GM23248 (cell line): ENCODE results near the gene TRIM64C. TPM values are rescaled to one million over a fixed set of nuclear protein-coding genes. Genes with fewer than 3 reads are reported as not detected.
"Not testable (repeated sequence)": the region's sequence is repeated elsewhere in the genome, so short reads cannot be mapped to it uniquely, and the experiment has no call there.

Source experiments
- DNase-seq: peaks from one replicate; pipeline ENCODE4 v3.0.0-alpha.2; 2015
- H2AFZ ChIP-seq: fragments of 200-600 bp; sonication (generic); 2 replicates; pipeline ENCODE4 v1.6.1; 2016; ENCODE audit warnings: antibody characterized with exemption
- H3F3A ChIP-seq: fragments of 200-600 bp; sonication (generic); 2 replicates; pipeline ENCODE4 v1.6.1; 2016; ENCODE audit warnings: mild to moderate bottlenecking, antibody characterized with exemption, mixed run types; ENCODE audit not compliant: insufficient read depth
- H3K27ac ChIP-seq: fragments of 200-600 bp; sonication (generic); 2 replicates; pipeline ENCODE4 v1.5.1; 2016; ENCODE audit warnings: mild to moderate bottlenecking
- H3K27me3 ChIP-seq: fragments of 200-600 bp; sonication (generic); replicated peaks from 2 replicates; pipeline ENCODE4 v1.6.1; 2016; ENCODE audit warnings: mild to moderate bottlenecking; ENCODE audit not compliant: insufficient read depth
- H3K36me3 ChIP-seq: fragments of 200-600 bp; sonication (generic); 2 replicates; pipeline ENCODE4 v1.6.1; 2016; ENCODE audit warnings: low read depth, mild to moderate bottlenecking
- H3K4me1 ChIP-seq: fragments of 200-600 bp; sonication (generic); 2 replicates; pipeline ENCODE4 v1.6.1; 2016; ENCODE audit warnings: mild to moderate bottlenecking; ENCODE audit not compliant: insufficient read depth
- H3K4me2 ChIP-seq: fragments of 200-600 bp; sonication (generic); one replicate; pipeline ENCODE4 v1.6.1; 2016; ENCODE audit warnings: mild to moderate bottlenecking; ENCODE audit not compliant: unreplicated experiment
- H3K4me3 ChIP-seq: fragments of 200-600 bp; sonication (generic); 2 replicates; pipeline ENCODE4 v1.5.1; 2016; ENCODE audit warnings: mild to moderate bottlenecking
- H3K79me2 ChIP-seq: fragments of 200-600 bp; sonication (generic); 2 replicates; pipeline ENCODE4 v1.6.1; 2016; ENCODE audit warnings: mild to moderate bottlenecking; ENCODE audit not compliant: insufficient read depth
- H3K9ac ChIP-seq: fragments of 200-600 bp; sonication (generic); 2 replicates; pipeline ENCODE4 v1.6.1; 2016; ENCODE audit warnings: mild to moderate bottlenecking
- H3K9me2 ChIP-seq: fragments of 200-600 bp; sonication (generic); 2 replicates; pipeline ENCODE4 v1.6.1; 2016; ENCODE audit warnings: mixed run types, mild to moderate bottlenecking, moderate library complexity; ENCODE audit not compliant: insufficient read depth
- H3K9me3 ChIP-seq: fragments of 200-600 bp; sonication (generic); one replicate; pipeline ENCODE4 v1.6.1; 2017; ENCODE audit warnings: low read depth
- H4K20me1 ChIP-seq: fragments of 200-600 bp; sonication (generic); 2 replicates; pipeline ENCODE4 v1.6.0; 2016; ENCODE audit not compliant: insufficient read depth
- WGBS, 2 experiments: methylation state at CpG; one replicate each; pipeline ENCODE4 v1.1.6; 2015 to 2017; ENCODE audit warnings: low lambda C conversion rate in 2 of 2, low coverage in 1 of 2; ENCODE audit errors: missing lambda C conversion rate in 2 of 2; 5-methylcytosine and 5-hydroxymethylcytosine counted together
- in situ Hi-C: fragments of 300-500 bp; cut with MboI; formaldehyde crosslinking; loops from 2 replicates; pipeline ENCODE4 v1.15.0; 2020
- polyA plus RNA-seq: library from polyadenylated mRNA; unstranded; fragments of >200 nt; fragmentation: Nextera tagmentation; extraction: Ambion mirVana; gene quantifications from 2 replicates; pipeline ENCODE4 v1.2.1, GENCODE V29; 2016
- total RNA-seq: library from RNA; depleted of rRNA; stranded (reverse); fragments of >200 nt; shearing (Covaris generic); gene quantifications from 2 replicates; pipeline ENCODE4 v1.2.3, GENCODE V29; 2014; rRNA removed

The TRIM64C gene, protein sequence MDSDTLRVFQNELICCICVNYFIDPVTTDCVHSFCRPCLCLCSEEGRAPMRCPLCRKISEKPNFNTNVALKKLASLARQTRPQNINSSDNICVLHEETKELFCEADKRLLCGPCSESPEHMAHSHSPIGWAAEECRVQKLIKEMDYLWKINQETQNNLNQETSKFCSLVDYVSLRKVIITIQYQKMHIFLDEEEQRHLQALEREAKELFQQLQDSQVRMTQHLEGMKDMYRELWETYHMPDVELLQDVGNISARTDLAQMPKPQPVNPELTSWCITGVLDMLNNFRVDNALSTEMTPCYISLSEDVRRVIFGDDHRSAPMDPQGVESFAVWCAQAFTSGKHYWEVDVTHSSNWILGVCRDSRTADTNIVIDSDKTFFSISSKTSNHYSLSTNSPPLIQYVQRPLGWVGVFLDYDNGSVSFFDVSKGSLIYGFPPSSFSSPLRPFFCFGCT
- not detected in 2 replicates for total RNA-seq
- polyA plus RNA-seq = not detected in 2 replicates

DNA sequence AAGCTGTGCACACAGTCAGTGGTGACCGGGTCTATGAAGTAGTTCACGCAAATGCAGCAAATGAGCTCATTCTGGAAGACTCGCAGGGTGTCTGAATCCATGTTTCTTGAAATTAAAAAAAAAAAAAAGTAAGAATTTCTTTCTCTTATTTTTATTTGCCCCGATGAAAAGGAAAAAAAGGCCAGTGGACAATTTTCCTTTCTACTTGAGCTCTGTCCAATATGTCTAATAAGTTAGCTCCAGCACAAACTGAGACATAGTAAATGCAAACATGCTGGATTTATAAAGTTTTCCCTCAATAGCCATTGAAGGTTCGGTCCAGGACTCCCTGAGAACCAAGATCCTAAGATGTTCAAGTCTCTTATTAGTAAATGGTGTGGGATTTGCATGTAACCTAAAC lies at the start of gene TRIM64C:
Gene TRIM64C (minus strand): TSS at position 101 of the 400 bp plus-strand sequence. CDS start 0 bp downstream, at position 101.
- H4K20me1 ChIP-seq, H3K27ac ChIP-seq, H3K9me2 ChIP-seq, H3K9ac ChIP-seq, H2AFZ ChIP-seq, H3K9me3 ChIP-seq, H3K4me3 ChIP-seq, H3F3A ChIP-seq, in situ Hi-C loops, H3K27me3 ChIP-seq, H3K79me2 ChIP-seq, DNase-seq, H3K4me2 ChIP-seq, H3K4me1 ChIP-seq, H3K36me3 ChIP-seq: not testable (repeated sequence)
- 35 to 37% methylated on average over 5 of the region's 5 CpGs for WGBS, 2 experiments

DNA sequence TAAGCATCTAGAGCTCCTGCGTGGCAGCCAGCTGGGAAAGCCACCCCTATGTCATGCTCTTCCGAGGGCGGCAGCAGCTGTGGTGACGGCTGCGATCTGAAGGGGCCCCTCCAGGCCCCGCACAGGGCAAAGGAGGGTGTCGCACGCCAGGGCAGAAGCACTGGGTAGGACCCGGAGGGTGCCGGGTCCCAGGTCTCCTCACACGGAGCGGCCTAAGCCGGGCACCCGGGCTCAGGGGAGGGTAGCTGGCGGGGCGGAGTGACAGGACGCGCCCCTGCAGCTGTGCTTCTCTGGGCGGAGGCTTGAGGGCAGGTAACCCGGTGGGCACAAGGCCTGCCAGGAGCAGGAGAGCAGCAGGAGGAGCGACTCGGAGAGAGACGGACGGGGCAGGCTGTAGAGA lies 43.4 kb upstream of the TRIM64C start:
- H3F3A ChIP-seq, H3K4me1 ChIP-seq, H3K79me2 ChIP-seq, H3K4me3 ChIP-seq, in situ Hi-C loops, H3K36me3 ChIP-seq, H2AFZ ChIP-seq, DNase-seq, H3K9ac ChIP-seq, H4K20me1 ChIP-seq, H3K27me3 ChIP-seq, H3K9me2 ChIP-seq, H3K4me2 ChIP-seq, H3K9me3 ChIP-seq, H3K27ac ChIP-seq: not testable (repeated sequence)
- WGBS, 2 experiments = 64 to 65% methylated on average over 23 to 24 of the region's 24 CpGs

- DNase-seq, H3K4me1 ChIP-seq, H3K9ac ChIP-seq, H3K27me3 ChIP-seq, H3K9me2 ChIP-seq, H3K27ac ChIP-seq, H3K4me2 ChIP-seq, H2AFZ ChIP-seq, H3K4me3 ChIP-seq, H4K20me1 ChIP-seq, H3K9me3 ChIP-seq, H3F3A ChIP-seq, H3K79me2 ChIP-seq, H3K36me3 ChIP-seq, in situ Hi-C loops: not testable (repeated sequence)
- 4 to 11% methylated on average over 5 of the region's 5 CpGs for WGBS, 2 experiments
Measured at GRCh38 chr11:49069897-49070296, 11.0 kb upstream of the TRIM64C start.

DNA sequence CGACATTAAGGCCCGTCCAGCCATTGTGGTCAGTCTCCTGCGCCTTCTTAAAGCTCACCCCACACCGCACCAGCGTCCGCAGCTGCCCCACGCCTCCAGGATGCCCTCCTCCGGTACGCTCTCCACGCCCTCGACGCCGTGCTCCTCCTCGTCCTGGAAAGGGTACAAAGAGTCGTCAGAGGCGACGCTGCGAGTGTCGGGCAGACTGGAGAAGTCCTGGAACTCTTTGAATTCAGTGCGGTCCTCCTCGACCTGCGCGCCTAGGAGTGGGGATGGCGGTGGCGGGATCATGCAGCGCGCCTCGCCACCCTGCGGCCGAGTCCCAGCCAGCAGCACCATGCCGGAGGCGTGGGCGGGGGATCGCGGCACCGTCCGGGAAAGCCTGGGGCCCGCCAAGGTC lies 9.1 kb downstream of the TRIM64C start:
- WGBS, 2 experiments = 35 to 53% methylated on average over 17 to 36 of the region's 38 CpGs
- H3K9me2 ChIP-seq = not testable (repeated sequence)

GRCh38 chr11:49048229-49048628 lies 10.7 kb downstream of the TRIM64C start:
- H3K27me3 ChIP-seq, H3K4me1 ChIP-seq, H3K79me2 ChIP-seq, H3K4me3 ChIP-seq, H3K4me2 ChIP-seq, H3K9me2 ChIP-seq, H3K9me3 ChIP-seq, H3F3A ChIP-seq, H3K36me3 ChIP-seq, H3K27ac ChIP-seq, H4K20me1 ChIP-seq, H3K9ac ChIP-seq, DNase-seq, H2AFZ ChIP-seq, in situ Hi-C loops: not testable (repeated sequence)
- WGBS, 2 experiments = 49 to 61% methylated on average over 12 to 20 of the region's 28 CpGs

More for the DNA sequence above, 9.1 kb downstream of the TRIM64C start:
- H3K27me3 ChIP-seq, H3K9me3 ChIP-seq, H3K79me2 ChIP-seq, H3K9ac ChIP-seq, DNase-seq, H3K4me3 ChIP-seq, H2AFZ ChIP-seq, H3F3A ChIP-seq, in situ Hi-C loops, H3K4me2 ChIP-seq, H4K20me1 ChIP-seq, H3K4me1 ChIP-seq, H3K27ac ChIP-seq, H3K36me3 ChIP-seq: not testable (repeated sequence)

DNA sequence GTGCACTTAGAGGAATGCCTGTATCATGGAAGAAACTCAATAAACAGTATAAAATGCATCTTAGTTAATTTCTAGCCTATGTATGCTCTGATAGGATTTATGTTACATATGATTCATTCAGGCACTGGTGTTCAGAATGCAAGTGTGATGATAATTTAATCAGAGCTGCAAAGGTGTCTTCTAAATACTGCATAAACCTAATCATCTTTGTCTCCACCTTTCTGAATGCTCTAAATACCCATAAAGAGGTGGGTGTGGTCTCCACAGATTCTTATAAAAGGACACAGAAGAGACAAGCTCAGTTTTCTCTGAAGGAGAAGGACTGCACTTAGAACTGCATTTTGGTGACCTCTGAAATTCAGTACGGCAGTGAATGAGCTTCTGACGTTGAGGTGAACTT lies 30.4 kb downstream of the TRIM64C start, which contains the start of gene TRIM49B:
Gene TRIM49B (plus strand): TSS at position 301 of the 400 bp plus-strand sequence. CDS start 2,777 bp downstream, outside the sequence.
- H3K4me3 ChIP-seq, H2AFZ ChIP-seq, H3K27ac ChIP-seq, H3K36me3 ChIP-seq, H4K20me1 ChIP-seq, H3K9me3 ChIP-seq, H3K79me2 ChIP-seq, in situ Hi-C loops, H3K27me3 ChIP-seq, H3K4me1 ChIP-seq, H3F3A ChIP-seq, H3K4me2 ChIP-seq, DNase-seq, H3K9ac ChIP-seq, H3K9me2 ChIP-seq: not testable (repeated sequence)
- 3 to 4% methylated on average over 2 of the region's 2 CpGs for WGBS, 2 experiments
